GM19240 (cell line): Measurements from ENCODE around the gene PAFAH1B2.

ENCODE experiments used
- DNase-seq: peaks from one replicate; pipeline ENCODE4 v3.0.0; 2011; ENCODE audit warnings: low spot score; ENCODE audit not compliant: insufficient read length

PAFAH1B2 gene

GRCh38 chr11:117187799-117188481 is 43.9 kb downstream of the PAFAH1B2 start:
- no peak for DNase-seq

DNA sequence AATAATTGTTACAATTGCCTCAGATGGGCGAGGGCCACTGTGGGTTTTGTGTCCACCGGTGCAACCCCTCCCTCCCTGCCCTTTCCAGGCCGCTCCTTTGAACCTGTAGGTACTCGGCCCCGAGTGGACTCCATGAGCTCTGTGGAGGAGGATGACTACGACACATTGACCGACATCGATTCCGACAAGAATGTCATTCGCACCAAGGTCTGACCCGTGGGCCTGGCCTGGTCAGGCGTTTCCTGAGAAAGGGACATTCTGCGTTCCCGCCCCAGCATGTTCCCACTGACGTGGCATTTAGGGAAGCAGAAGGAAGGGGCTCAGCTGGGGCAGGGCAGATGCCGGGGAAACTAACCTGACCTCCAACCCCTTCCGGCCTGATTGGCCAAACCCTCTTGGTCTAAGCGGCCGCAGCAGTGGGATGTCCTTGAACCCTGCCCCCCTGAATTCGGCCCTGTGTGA is 44.6 kb downstream of the PAFAH1B2 start:
- DNase-seq, result no peak

- DNase-seq, result no peak
These were observed 45.3 kb downstream of the PAFAH1B2 start for GRCh38 chr11:117189191-117189940.

GRCh38 chr11:117189941-117190544 is 46.0 kb downstream of the PAFAH1B2 start:
- DNase-seq, result no peak

- no peak for DNase-seq
These were observed 47.8 kb downstream of the PAFAH1B2 start for GRCh38 chr11:117191680-117192400.

DNA sequence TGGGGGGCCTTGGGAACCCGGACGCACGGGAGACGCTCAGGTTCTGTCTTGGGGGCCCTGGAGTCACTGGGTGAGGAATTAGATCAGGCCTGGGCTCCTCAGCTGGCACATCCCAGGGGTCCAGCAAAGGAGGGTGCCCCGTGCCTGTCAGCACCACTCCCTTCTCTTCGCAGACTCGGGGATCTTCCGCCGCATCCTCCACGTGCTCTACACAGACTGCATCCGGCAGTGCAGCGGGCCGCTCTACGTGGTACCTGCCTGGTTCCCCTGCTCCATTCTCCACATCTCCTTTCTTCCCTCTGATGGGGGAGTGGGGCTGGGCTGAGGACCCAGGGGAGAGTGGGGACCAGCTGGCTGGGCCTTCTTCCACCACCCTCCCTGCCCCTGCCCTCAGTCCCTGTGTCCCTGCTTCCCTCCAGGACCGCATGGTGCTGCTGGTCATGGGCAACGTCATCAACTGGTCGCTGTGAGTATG is 48.4 kb downstream of the PAFAH1B2 start:
- no peak for DNase-seq

DNA sequence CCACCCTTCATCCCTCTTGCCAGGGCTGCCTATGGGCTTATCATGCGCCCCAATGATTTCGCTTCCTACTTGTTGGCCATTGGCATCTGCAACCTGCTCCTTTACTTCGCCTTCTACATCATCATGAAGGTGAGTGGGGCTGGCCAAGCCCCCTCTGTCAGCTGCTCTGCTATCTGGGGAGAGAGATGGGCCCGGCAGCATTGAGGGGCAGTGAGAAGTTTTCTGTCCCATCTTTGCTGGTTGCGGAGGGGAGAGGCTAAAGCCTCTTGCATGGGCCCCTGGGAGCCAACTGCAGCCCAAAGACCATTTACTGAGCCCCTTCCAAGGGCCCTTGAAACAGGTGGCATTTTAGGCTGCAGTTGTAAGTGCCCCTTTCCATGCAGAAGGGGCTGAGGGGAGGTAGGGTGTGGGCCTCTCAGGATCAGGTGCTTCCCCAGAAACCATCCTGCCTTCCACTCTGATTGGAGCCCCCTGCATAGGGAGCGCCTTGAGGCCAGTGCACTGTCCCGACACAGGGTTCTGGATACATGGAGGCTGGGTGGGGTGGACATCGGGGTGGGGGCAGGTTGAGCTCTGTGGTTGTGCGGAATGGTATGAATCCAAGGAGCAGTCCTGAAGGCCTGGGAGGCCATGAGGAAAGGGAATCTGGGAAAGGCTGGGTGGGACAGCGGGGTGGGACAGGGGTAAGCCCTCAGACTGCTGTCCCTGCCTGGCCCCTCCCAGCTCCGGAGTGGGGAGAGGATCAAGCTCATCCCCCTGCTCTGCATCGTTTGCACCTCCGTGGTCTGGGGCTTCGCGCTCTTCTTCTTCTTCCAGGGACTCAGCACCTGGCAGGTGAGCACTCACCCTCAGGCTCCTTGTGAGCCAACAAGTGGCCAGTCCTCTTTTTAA is 49.3 kb downstream of the PAFAH1B2 start:
- DNase-seq, result no peak

DNA sequence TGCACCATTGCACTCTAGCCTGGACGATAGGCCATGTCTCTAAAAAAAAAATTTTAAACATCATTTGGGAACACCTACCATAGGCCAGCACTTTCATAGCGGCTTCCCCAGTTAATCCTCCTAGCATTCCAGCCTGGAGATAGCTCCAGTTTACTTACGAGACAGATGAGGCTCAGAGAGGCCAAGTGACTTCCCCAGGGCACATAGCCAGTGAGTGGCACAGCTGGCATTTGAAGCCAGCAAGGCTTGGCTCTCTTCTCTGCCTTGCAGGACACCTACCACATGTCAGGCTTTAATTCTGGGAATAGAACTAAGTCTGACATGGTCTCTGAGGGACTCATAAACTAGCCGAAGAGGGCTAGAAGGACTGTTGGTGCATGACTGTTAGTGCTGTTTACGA is 50.2 kb downstream of the PAFAH1B2 start:
- DNase-seq, result no peak

DNA sequence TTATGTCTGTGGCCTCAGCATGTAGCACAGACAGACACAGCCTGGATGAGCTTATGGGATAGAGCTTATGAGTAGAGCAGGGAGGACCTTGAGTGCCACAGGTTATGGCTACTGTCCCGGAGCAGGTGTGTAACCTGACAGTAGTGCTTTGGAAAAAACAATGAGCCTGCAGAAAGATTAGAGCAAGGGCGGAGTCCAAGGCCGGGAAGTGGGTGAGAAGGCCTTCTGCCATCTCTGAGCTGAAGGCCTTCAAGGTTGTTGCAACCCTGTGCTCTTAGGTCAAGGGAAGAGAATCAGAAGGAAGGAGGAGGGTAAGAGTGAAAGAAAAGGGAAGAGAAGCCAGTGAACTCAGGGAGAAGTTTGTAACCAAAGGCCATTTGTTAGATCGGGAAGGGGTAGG is 51.2 kb downstream of the PAFAH1B2 start:
- DNase-seq, result no peak

DNA sequence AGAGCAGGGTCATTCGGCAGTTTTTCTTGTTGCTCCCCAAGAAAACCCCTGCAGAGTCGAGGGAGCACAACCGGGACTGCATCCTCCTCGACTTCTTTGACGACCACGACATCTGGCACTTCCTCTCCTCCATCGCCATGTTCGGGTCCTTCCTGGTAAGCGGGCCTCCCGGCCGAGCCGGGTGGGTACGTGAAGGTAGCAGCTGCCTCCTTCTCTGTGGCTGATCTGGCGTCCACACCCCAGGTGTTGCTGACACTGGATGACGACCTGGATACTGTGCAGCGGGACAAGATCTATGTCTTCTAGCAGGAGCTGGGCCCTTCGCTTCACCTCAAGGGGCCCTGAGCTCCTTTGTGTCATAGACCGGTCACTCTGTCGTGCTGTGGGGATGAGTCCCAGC is 51.7 kb downstream of the PAFAH1B2 start:
- no peak for DNase-seq

GRCh38 chr11:117197006-117197405 is 52.9 kb downstream of the PAFAH1B2 start:
- no peak for DNase-seq

GRCh38 chr11:117197516-117198456 is 53.7 kb downstream of the PAFAH1B2 start:
- no peak for DNase-seq

DNA sequence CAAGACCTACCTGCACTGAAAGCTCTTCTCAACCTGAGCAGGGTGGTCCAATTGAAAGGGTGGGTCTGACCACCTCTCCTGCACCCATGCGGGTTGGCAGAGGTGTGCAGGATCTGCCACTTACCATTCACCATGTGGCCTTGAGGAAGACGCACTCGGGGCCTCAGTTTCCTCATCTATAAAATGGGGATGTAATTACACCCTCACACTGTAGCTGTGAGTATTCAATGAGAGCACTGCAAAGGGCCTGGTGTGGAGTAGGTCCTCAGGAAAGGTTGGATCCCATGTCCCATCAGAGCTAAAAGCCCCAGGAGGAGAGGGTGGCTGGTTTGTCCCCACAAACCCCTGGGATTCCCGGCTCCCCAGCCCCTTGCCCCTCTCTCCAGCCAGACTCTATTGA is 54.5 kb downstream of the PAFAH1B2 start:
- no peak for DNase-seq

DNA sequence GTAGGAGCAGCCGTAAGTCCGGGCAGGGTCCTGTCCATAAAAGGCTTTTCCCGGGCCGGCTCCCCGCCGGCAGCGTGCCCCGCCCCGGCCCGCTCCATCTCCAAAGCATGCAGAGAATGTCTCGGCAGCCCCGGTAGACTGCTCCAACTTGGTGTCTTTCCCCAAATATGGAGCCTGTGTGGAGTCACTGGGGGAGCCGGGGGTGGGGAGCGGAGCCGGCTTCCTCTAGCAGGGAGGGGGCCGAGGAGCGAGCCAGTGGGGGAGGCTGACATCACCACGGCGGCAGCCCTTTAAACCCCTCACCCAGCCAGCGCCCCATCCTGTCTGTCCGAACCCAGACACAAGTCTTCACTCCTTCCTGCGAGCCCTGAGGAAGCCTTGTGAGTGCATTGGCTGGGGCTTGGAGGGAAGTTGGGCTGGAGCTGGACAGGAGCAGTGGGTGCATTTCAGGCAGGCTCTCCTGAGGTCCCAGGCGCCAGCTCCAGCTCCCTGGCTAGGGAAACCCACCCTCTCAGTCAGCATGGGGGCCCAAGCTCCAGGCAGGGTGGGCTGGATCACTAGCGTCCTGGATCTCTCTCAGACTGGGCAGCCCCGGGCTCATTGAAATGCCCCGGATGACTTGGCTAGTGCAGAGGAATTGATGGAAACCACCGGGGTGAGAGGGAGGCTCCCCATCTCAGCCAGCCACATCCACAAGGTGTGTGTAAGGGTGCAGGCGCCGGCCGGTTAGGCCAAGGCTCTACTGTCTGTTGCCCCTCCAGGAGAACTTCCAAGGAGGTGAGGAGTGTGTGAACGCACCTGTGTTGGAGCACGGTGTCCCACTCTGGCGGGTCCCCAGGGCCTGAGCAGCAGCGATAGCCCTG is 55.2 kb downstream of the PAFAH1B2 start, which contains the start of gene TAGLN:
Gene TAGLN (plus strand): TSS at position 318 of the 863 bp plus-strand sequence. CDS start 3,644 bp downstream, outside the sequence.
- no peak for DNase-seq

DNA sequence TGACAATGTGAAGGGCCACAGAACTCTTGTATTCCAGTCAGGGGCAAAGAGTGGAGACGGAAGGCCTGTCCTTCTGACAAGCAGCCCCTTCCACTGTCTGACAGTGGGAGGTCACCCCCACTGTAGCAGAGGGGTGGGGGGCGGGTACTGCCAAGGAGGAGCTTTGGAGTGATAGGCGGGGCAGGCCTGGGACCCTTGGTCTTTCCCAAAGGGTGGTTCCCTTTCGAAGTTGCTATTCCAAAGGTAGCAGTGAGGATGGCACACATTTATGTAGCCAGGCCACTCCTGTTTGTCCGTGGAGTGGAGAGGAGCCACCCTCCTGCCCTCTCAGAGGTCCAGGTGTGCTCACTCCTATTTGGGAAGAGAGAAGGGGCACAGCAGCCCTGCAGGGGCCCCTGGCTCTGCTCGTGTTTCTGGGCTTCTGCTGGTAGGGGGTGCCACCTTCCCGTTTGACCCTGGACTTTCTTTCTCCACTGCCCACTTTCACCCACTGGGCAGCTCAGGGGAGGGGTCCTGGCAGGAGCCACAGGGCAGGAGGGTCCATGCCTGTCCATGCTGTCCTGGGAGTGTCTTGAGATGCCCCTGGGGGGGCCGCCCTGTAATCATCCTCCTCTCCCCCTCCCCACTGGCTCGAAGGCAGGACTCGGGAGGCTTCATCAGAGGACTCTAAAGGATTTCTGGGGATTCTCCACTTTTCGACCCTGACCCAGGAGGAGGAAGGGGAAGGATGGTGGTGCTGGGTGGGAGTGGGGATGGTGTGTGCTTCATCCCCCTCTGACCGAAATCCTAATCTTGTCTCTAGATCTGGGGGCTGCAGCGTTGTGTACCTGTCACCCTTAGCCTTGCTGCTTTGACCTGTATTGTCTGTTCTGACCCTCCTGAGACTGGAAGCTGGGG is 56.1 kb downstream of the PAFAH1B2 start:
- no peak for DNase-seq

- no peak for DNase-seq
These were observed 56.9 kb downstream of the PAFAH1B2 start for GRCh38 chr11:117200813-117201657.
